ENCODE data around the gene DEPP1. TPM values are rescaled to one million over a fixed set of nuclear protein-coding genes. Genes with fewer than 3 reads are reported as not detected.
A peak's percentile ranks its signal among the peaks of the same experiment; 100 is the strongest.

The DEPP1 gene
- total and polyA plus RNA-seq, 7 donors, result 16.0 to 294 (median 53.7) TPM

DNA sequence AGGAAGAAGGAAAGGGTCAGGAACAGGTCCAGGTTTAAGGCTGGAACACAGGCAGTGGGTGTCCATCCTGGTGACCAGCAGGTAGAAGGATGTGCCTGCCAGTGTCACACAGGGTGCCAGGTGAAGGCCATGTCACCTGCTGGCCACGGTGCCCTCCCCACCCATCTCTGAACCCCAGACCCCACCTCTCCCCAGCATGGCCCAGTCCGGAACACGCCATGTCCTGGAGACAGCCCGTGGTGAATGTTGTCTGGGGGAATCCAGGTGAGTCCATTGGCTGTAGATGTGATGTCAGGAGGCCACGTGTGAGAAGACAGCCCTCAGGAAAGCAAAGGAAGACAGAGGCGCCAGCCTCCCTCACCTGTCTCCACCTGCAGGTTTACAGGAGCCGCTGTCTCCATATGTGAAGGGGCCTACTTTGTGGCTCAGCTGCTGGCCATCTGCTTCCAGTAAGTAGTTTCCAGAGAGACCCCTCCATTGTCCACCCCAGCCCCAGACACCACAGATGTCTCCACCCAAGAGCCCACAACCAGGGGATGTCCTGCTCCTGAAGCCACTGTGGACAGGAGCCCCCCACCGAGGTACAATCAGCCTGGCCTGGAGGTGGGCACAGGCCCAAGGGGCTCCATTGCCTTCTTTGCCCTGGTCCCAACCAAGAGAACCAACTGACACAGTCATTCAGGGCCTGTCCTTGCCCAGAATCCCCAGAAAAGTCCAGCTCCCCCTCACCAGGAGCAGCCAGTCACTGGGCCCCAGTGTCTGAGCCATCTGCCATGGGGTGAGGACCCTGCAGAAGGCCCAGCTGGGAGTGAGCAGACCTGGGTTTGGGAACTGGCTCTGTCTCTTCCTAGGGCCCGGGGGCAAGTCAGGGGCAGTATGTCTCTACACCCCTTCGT, 46.7 kb downstream of the DEPP1 start:
- no peaks in the 10 kb centered on the region for H3K27me3 ChIP-seq
- no peak overlapping the region for H3K4me3 ChIP-seq
- 84 to 90% methylated on average over 10 of the region's 10 CpGs for WGBS, 2 donors
- peak; percentile 61 for DNase-seq
- intact Hi-C loops (cut with DNase I), result loop anchor here (1.0 kb wide), 1 partner anchor 43 kb away; no protein-coding TSS in a partner anchor
- no peaks in the 10 kb centered on the region for H3K36me3 ChIP-seq
- H3K4me1 ChIP-seq, result peaks cover 0 to 38% (median 26%) of the 10 kb centered on the region in 4 donors
- TF ChIP-seq, protein P1, sequence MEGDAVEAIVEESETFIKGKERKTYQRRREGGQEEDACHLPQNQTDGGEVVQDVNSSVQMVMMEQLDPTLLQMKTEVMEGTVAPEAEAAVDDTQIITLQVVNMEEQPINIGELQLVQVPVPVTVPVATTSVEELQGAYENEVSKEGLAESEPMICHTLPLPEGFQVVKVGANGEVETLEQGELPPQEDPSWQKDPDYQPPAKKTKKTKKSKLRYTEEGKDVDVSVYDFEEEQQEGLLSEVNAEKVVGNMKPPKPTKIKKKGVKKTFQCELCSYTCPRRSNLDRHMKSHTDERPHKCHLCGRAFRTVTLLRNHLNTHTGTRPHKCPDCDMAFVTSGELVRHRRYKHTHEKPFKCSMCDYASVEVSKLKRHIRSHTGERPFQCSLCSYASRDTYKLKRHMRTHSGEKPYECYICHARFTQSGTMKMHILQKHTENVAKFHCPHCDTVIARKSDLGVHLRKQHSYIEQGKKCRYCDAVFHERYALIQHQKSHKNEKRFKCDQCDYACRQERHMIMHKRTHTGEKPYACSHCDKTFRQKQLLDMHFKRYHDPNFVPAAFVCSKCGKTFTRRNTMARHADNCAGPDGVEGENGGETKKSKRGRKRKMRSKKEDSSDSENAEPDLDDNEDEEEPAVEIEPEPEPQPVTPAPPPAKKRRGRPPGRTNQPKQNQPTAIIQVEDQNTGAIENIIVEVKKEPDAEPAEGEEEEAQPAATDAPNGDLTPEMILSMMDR (IDR thresholded peaks at IDR 0.05), result no peak
- no peak for TF ChIP-seq POLR2AphosphoS5 (IDR thresholded peaks at IDR 0.05)
- no peak for TF ChIP-seq POLR2A (IDR thresholded peaks at IDR 0.05)
- no peak for TF ChIP-seq EP300 (IDR thresholded peaks at IDR 0.05)
- no peak overlapping the region for H3K27ac ChIP-seq
- no peaks in the 10 kb centered on the region for H3K9me3 ChIP-seq

DNA sequence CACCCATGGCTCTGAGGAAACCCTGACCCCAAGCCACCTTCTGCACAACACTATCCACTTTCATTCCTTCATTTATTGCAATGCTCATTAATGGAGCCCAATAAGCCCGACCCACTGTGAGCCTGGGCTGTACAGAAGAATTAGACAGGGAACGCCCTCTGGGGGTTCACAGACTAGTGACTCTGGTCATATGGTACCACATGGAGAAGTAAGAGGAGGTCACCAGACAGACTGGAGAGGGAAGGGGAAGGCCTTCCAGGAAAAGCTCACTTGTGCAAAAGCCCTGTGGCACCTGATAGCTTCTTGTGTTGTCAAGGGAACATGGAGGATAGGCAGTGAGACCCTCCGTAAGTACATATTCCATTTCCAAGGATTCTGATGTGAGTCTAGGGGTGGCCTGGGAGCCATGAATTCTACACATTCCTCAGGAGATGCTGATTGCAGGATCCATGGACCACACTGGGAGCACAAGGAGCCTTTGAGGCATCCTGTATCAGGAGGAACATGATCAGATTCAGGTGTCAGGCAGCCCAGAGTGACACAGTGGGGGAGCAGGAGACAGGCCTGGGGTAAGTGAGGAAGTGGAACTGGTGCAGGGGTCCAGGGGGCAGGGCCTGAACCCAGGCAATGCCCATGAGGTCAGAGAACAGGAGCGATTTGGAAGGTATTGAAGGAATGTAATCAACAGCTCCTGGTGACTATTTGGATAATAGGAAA, 47.5 kb downstream of the DEPP1 start:
- no peak for TF ChIP-seq POLR2AphosphoS5 (IDR thresholded peaks at IDR 0.05)
- TF ChIP-seq EP300 (IDR thresholded peaks at IDR 0.05), result no peak
- TF ChIP-seq, protein P1 (IDR thresholded peaks at IDR 0.05), result no peak
- no peak for TF ChIP-seq POLR2A (IDR thresholded peaks at IDR 0.05)
- intact Hi-C loops (cut with DNase I), result no loop called here
- no peaks in the 10 kb centered on the region for H3K9me3 ChIP-seq
- H3K4me1 ChIP-seq, result peaks cover 0 to 36% (median 22%) of the 10 kb centered on the region in 4 donors
- no peaks in the 10 kb centered on the region for H3K36me3 ChIP-seq
- no peak overlapping the region for H3K27ac ChIP-seq
- no peak overlapping the region for H3K4me3 ChIP-seq
- H3K27me3 ChIP-seq, result no peaks in the 10 kb centered on the region
- DNase-seq, result peak; percentile 26
- WGBS, 2 donors, result 80 to 89% methylated on average over 4 of the region's 4 CpGs

DNA sequence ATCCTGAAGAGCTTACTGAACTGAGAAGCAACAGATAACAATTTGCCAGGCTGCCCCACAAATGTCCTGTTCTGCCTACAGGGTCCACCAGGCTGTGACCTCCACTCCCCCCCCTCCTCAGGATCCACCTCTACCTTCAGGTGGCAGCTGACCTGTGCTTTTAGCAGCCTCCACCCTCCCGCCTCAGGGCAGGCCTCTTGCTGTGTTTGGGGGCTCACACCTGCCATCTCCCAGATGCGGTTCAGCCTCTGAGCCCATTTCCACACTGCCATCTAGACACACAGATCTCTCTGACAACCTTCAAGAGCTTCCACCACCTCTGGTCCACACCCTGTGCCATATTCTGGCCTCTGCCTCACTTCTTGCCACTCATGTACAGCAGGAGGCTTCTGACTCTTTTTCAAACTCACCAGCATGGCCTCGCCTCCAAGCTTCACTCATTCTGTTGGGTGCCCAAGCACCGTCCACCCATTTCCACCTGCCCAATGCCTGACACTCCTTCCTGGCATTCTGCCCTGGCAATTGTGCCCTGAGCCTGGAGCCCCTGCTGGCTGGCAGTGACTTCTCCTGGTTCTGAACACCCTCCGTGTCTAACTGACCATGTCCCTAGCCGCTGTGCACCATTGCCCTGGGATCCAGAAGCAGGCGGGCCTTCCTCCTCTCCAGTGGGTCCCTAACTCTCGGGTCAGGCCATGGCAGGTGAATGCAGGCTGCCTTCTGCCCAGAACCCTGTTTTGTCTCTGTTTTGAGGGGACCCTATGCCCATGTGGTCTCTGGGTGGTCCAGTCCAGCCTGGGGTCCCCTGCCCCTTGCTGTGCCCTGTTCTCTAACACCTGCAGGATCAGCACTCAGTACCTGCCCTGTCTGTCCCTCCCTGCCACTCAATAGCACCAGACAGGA, 49.0 kb downstream of the DEPP1 start:
- intact Hi-C loops (cut with DNase I), result no loop called here
- no peaks in the 10 kb centered on the region for H3K36me3 ChIP-seq
- peaks cover 0 to 22% (median 10%) of the 10 kb centered on the region in 4 donors for H3K4me1 ChIP-seq
- no peak overlapping the region for H3K27ac ChIP-seq
- peak; percentile 40 for DNase-seq
- TF ChIP-seq POLR2A (IDR thresholded peaks at IDR 0.05), result no peak
- TF ChIP-seq, protein P1 (IDR thresholded peaks at IDR 0.05), result no peak
- TF ChIP-seq EP300 (IDR thresholded peaks at IDR 0.05), result no peak
- TF ChIP-seq POLR2AphosphoS5 (IDR thresholded peaks at IDR 0.05), result no peak
- no peaks in the 10 kb centered on the region for H3K27me3 ChIP-seq
- no peaks in the 10 kb centered on the region for H3K9me3 ChIP-seq
- no peak overlapping the region for H3K4me3 ChIP-seq
- 77 to 80% methylated on average over 8 of the region's 8 CpGs for WGBS, 2 donors

DNA sequence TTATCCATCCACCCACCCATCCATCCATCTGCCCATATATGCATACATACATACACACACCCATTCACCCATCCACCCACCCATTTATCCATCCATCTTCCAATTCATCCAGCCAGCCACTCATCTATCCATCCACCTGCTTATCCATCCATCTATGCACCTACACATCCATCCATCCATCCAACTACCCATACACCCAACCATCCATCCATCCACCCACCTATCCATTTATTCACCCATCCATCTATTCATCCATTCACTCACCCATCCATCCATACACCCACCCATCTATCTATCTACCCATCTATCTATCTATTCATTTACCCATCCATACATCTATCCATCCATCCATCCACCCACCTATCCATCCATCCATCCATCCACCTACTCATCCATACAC, 50.1 kb downstream of the DEPP1 start:
- no peak overlapping the region for H3K4me3 ChIP-seq
- intact Hi-C loops (cut with DNase I), result no loop called here

More for the DNA sequence above, 50.1 kb downstream of the DEPP1 start:
- Histone ChIP-seq H3K27ac (no peak overlapping the region), H3K36me3 (no peaks in the 10 kb centered on the region), H3K27me3 (no peaks in the 10 kb centered on the region), H3K4me1 (peaks cover 0 to 11% (median 7%) of the 10 kb centered on the region in 4 donors), H3K9me3 (no peaks in the 10 kb centered on the region)
- TF ChIP-seq, protein P1 (IDR thresholded peaks at IDR 0.05), result no peak
- TF ChIP-seq EP300 (IDR thresholded peaks at IDR 0.05), result no peak
- no peak for TF ChIP-seq POLR2AphosphoS5 (IDR thresholded peaks at IDR 0.05)
- TF ChIP-seq POLR2A (IDR thresholded peaks at IDR 0.05), result no peak
- DNase-seq, result no peak
